Measurements from ENCODE around the gene MT1H. TPM values are rescaled to one million over a fixed set of nuclear protein-coding genes. Genes with fewer than 3 reads are reported as not detected.

The MT1H gene
- total RNA-seq, 1 experiment from 2014 or later: not detected

DNA sequence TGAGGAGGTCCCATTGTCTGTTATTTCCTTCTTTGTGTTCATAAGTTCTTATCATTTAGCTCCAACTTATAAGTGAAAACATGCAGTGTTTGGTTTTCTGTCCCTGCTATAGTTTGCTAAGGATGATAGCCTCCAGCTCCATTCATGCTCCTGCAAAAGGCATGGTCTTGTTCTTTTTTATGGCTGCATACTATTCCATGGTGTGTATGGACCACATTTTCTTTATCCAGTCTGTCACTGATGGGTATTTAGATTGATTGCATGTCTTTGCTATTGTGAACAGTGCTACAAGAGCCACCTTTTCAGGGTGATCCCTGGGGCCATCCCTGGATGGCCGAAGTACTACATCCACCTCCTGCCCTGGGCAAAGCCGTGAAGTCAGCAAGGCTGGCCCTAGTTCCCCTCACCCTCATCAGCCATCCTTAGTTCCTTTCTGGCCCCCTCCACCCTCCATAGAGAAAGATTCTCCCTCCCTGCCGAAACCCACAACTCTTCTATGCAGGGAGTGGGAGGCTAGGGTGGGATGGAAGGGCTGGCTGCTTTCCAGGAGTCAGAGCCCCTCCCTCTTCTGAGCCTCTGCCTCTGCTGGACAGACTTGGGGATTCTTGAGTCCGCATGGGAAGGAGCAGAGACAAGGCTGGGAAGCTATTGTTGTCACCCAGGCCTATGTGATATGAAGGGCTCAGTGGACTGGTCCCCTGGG, 21.0 kb downstream of the MT1H start:
- Mint-ChIP-seq H3K27me3 (ENCODE audit: insufficient read depth, unreplicated experiment) (no peaks in the 10 kb centered on the region), H3K9me3 (ENCODE audit: unreplicated experiment) (no peaks in the 10 kb centered on the region), H3K4me1 (ENCODE audit: insufficient read depth, unreplicated experiment) (peaks cover 17% of the 10 kb centered on the region), H3K27ac (ENCODE audit: low read depth, unreplicated experiment) (no peak overlapping the region), H3K36me3 (ENCODE audit: insufficient read depth, unreplicated experiment) (peaks cover 8% of the 10 kb centered on the region), H3K4me3 (ENCODE audit: unreplicated experiment) (no peak overlapping the region)
- no TSS peak for BruUV-seq (replicated peaks)
- ChIA-PET CTCF (interaction anchor here (0.6 to 3.0 kb wide), 4 partner anchors 11 to 254 kb away, joined by 3 to 8 read pairs (median 6); no protein-coding TSS in a partner anchor), POLR2A (interaction anchor here (0.6 to 4.4 kb wide), 7 partner anchors 11 to 184 kb away, joined by 3 to 23 read pairs (median 4); partner anchors contain the start of gene MT2A)
- TF ChIP-seq, protein P1, sequence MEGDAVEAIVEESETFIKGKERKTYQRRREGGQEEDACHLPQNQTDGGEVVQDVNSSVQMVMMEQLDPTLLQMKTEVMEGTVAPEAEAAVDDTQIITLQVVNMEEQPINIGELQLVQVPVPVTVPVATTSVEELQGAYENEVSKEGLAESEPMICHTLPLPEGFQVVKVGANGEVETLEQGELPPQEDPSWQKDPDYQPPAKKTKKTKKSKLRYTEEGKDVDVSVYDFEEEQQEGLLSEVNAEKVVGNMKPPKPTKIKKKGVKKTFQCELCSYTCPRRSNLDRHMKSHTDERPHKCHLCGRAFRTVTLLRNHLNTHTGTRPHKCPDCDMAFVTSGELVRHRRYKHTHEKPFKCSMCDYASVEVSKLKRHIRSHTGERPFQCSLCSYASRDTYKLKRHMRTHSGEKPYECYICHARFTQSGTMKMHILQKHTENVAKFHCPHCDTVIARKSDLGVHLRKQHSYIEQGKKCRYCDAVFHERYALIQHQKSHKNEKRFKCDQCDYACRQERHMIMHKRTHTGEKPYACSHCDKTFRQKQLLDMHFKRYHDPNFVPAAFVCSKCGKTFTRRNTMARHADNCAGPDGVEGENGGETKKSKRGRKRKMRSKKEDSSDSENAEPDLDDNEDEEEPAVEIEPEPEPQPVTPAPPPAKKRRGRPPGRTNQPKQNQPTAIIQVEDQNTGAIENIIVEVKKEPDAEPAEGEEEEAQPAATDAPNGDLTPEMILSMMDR (IDR thresholded peaks at IDR 0.05; ENCODE audit: unreplicated experiment): no peak
- DNase-seq (ENCODE audit: unreplicated experiment): no peak
- intact Hi-C loops (cut with micrococcal nuclease): no loop called here

DNA sequence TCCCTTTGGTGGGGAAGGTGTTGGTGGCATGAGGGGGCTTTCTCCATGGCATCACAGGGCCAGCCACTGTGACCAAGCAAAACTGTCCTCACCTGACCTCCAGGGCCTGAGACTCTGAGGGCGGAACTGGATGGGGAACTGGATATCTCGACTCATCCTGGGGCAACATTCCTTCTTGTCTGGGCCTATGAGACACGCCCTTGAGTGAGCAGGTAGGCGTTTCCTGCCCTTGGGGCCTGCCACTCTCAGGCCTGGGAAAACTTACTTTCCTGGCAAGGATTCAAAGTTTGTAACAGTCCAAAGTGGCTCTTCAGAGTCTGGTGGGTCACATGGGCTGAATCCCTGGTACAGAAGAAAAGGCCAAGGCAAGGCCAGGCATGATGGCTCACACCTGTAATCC, 22.3 kb downstream of the MT1H start:
- BruUV-seq (replicated peaks): no TSS peak
- Mint-ChIP-seq H3K27me3 (ENCODE audit: insufficient read depth, unreplicated experiment) (no peaks in the 10 kb centered on the region), H3K27ac (ENCODE audit: low read depth, unreplicated experiment) (peak overlapping the region; percentile 73), H3K36me3 (ENCODE audit: insufficient read depth, unreplicated experiment) (peaks cover 6% of the 10 kb centered on the region), H3K9me3 (ENCODE audit: unreplicated experiment) (no peaks in the 10 kb centered on the region), H3K4me1 (ENCODE audit: insufficient read depth, unreplicated experiment) (peaks cover 17% of the 10 kb centered on the region), H3K4me3 (ENCODE audit: unreplicated experiment) (no peak overlapping the region)
- TF ChIP-seq, protein P1 (IDR thresholded peaks at IDR 0.05; ENCODE audit: unreplicated experiment): no peak
- intact Hi-C loops (cut with micrococcal nuclease): no loop called here
- peak; percentile 96 for DNase-seq (ENCODE audit: unreplicated experiment)
- ChIA-PET CTCF (interaction anchor here (0.6 to 2.4 kb wide), 2 partner anchors 10 to 88 kb away, joined by 3 to 10 read pairs; no protein-coding TSS in a partner anchor), POLR2A (interaction anchor here (0.6 to 4.4 kb wide), 6 partner anchors 9 to 199 kb away, joined by 3 to 27 read pairs (median 17); partner anchors contain the start of genes BBS2, MT1E, MT1X and MT2A)

DNA sequence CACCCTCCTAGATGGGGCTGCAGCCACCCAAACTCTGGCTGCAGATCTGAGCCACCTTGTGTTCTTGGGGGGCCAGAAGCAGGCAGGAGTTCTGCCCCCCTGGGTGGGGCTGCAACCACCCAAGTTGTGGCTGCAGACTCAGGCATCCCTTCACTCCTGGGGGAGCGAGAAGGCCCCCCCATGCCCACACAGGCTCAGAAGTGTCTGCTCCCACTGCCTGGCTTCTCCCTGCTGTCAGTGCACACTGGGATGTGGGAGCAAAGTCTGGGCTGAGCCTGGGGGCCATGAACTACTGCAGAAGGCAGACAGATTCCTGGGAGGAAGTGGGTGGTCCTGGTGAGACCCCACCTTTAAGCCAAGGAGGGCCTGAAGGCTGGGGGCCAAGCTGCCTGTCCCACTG, 25.6 kb downstream of the MT1H start:
- H3K27ac Mint-ChIP-seq (ENCODE audit: low read depth, unreplicated experiment): no peak overlapping the region
- POLR2A ChIA-PET: interaction anchor here (0.6 to 3.1 kb wide), 6 partner anchors 10 to 202 kb away, joined by 3 to 14 read pairs (median 4); partner anchors contain the start of gene MT1X
- CTCF ChIA-PET: interaction anchor here (0.7 to 1.5 kb wide), 3 partner anchors 118 to 491 kb away, joined by 3 to 4 read pairs (median 3); partner anchors contain the start of genes PSME3IP1 and RSPRY1

More for the DNA sequence above, 25.6 kb downstream of the MT1H start:
- H3K36me3 Mint-ChIP-seq (ENCODE audit: insufficient read depth, unreplicated experiment): peaks cover 6% of the 10 kb centered on the region
- no peaks in the 10 kb centered on the region for H3K27me3 Mint-ChIP-seq (ENCODE audit: insufficient read depth, unreplicated experiment)
- BruUV-seq (replicated peaks): no TSS peak
- H3K4me3 Mint-ChIP-seq (ENCODE audit: unreplicated experiment): no peak overlapping the region
- intact Hi-C loops (cut with micrococcal nuclease): no loop called here
- H3K4me1 Mint-ChIP-seq (ENCODE audit: insufficient read depth, unreplicated experiment): peaks cover 14% of the 10 kb centered on the region
- TF ChIP-seq, protein P1 (IDR thresholded peaks at IDR 0.05; ENCODE audit: unreplicated experiment): no peak
- DNase-seq (ENCODE audit: unreplicated experiment): no peak
- H3K9me3 Mint-ChIP-seq (ENCODE audit: unreplicated experiment): no peaks in the 10 kb centered on the region

Measured in MCF 10A (cell line).